Ovary (tissue), 3 donors: Measurements from ENCODE around the gene CCL20.

Experiments
- CTCF ChIP-seq, 3 donors: fragments of 450-650 bp in 2 of 3; fragments of 200-600 bp in 1 of 3; IDR thresholded peaks; one replicate each; pipeline versions ENCODE4 v1.5.1 to v1.8.0; 2016 to 2022; ENCODE audit warnings: antibody characterized with exemption in 3 of 3, mild to moderate bottlenecking in 1 of 3
- EP300 ChIP-seq: sonication (generic); formaldehyde crosslinking; IDR thresholded peaks from one replicate; pipeline ENCODE4 v1.6.1; 2017; ENCODE audit warnings: antibody characterized with exemption
- POLR2A ChIP-seq: fragments of 450-650 bp; IDR thresholded peaks from one replicate; pipeline ENCODE4 v1.6.1; 2017; ENCODE audit warnings: antibody characterized with exemption, mild to moderate bottlenecking, moderate library complexity
- donor health status: DM: no; HTN: no; CAD: no.

GRCh38 chr2:227819398-227819697, 5.7 kb downstream of the CCL20 start:
- TF ChIP-seq CTCF (IDR thresholded peaks at IDR 0.05) (no peak), POLR2A (no peak), EP300 (no peak)
